Ishikawa (cell line): Measurements from ENCODE around the gene NRSN1.

Experiments
- CEBPB ChIP-seq: IDR thresholded peaks from 2 replicates; pipeline ENCODE4 v1.6.1; 2012
- CREB1 ChIP-seq: IDR thresholded peaks from 2 replicates; pipeline ENCODE4 v1.6.1; 2012; ENCODE audit warnings: low read depth
- EGR1 ChIP-seq: IDR thresholded peaks from 2 replicates; pipeline ENCODE4 v1.6.1; 2012
- EP300 ChIP-seq: IDR thresholded peaks from 2 replicates; pipeline ENCODE4 v1.6.1; 2012; ENCODE audit warnings: borderline replicate concordance
- FOXM1 ChIP-seq: IDR thresholded peaks from 2 replicates; pipeline ENCODE4 v1.6.1; 2012; ENCODE audit warnings: low read depth, borderline replicate concordance
- NFIC ChIP-seq: IDR thresholded peaks from 2 replicates; pipeline ENCODE4 v1.6.1; 2012
- RAD21 ChIP-seq: IDR thresholded peaks from 2 replicates; pipeline ENCODE4 v1.6.1; 2012; ENCODE audit warnings: low read depth
- TAF1 ChIP-seq: IDR thresholded peaks from 2 replicates; pipeline ENCODE4 v1.6.1; 2012; ENCODE audit warnings: low read depth, mild to moderate bottlenecking
- TCF12 ChIP-seq: IDR thresholded peaks from 2 replicates; pipeline ENCODE4 v1.6.1; 2012; ENCODE audit warnings: low read depth
- TEAD4 ChIP-seq: IDR thresholded peaks from 2 replicates; pipeline ENCODE4 v1.6.1; 2012
- YY1 ChIP-seq: IDR thresholded peaks from 2 replicates; pipeline ENCODE4 v1.6.1; 2012; ENCODE audit warnings: low read depth
- ZBTB7A ChIP-seq: IDR thresholded peaks from 2 replicates; pipeline ENCODE4 v1.6.1; 2012; ENCODE audit warnings: low read depth
- TF ChIP-seq, protein P1 (sequence below): IDR thresholded peaks from 2 replicates; pipeline ENCODE4 v1.6.1; 2012; ENCODE audit warnings: low read depth, mild to moderate bottlenecking
- TF ChIP-seq, protein P2 (sequence below): IDR thresholded peaks from 2 replicates; pipeline ENCODE4 v1.6.1; 2012
- TF ChIP-seq, protein P3 (sequence below): IDR thresholded peaks from 2 replicates; pipeline ENCODE4 v1.6.1; 2012

Gene NRSN1

DNA sequence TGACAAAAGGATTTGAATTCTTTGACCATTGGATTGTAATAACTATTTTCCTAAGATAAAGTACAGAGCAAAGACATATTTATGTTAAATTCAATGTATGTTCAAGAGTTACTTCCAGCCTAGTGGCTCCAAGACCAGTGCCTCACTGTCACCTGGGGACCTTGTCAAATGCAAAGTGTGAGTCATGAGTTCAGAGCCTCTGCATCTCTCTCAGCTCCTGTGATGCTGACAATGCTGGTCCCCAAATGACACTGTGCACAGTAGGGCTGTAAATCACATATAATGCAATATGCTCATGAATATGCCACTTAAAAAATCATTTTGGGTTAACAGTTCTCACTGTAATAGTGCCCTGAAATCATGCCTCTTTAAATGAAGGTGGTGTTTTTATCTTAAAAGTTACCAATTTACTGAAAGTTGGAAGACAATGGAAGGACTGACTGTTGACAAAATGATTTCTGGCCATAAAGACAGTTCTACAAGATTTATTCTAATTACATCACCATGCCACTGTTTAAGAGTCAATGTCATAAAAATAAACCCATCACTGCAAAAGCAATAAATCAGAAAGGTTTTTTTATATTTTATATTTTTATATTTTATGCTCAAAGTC lies 62.1 kb downstream of the NRSN1 start:
- TF ChIP-seq ZBTB7A (no peak), CREB1 (no peak), TEAD4 (no peak), EP300 (no peak), RAD21 (no peak), FOXM1 (no peak), NFIC (no peak), CEBPB (no peak), TCF12 (no peak), EGR1 (no peak), TAF1 (no peak), YY1 (no peak)
- TF ChIP-seq, protein P1, sequence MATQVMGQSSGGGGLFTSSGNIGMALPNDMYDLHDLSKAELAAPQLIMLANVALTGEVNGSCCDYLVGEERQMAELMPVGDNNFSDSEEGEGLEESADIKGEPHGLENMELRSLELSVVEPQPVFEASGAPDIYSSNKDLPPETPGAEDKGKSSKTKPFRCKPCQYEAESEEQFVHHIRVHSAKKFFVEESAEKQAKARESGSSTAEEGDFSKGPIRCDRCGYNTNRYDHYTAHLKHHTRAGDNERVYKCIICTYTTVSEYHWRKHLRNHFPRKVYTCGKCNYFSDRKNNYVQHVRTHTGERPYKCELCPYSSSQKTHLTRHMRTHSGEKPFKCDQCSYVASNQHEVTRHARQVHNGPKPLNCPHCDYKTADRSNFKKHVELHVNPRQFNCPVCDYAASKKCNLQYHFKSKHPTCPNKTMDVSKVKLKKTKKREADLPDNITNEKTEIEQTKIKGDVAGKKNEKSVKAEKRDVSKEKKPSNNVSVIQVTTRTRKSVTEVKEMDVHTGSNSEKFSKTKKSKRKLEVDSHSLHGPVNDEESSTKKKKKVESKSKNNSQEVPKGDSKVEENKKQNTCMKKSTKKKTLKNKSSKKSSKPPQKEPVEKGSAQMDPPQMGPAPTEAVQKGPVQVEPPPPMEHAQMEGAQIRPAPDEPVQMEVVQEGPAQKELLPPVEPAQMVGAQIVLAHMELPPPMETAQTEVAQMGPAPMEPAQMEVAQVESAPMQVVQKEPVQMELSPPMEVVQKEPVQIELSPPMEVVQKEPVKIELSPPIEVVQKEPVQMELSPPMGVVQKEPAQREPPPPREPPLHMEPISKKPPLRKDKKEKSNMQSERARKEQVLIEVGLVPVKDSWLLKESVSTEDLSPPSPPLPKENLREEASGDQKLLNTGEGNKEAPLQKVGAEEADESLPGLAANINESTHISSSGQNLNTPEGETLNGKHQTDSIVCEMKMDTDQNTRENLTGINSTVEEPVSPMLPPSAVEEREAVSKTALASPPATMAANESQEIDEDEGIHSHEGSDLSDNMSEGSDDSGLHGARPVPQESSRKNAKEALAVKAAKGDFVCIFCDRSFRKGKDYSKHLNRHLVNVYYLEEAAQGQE: no peak
- TF ChIP-seq, protein P2, sequence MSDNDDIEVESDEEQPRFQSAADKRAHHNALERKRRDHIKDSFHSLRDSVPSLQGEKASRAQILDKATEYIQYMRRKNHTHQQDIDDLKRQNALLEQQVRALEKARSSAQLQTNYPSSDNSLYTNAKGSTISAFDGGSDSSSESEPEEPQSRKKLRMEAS: no peak
- TF ChIP-seq, protein P3, sequence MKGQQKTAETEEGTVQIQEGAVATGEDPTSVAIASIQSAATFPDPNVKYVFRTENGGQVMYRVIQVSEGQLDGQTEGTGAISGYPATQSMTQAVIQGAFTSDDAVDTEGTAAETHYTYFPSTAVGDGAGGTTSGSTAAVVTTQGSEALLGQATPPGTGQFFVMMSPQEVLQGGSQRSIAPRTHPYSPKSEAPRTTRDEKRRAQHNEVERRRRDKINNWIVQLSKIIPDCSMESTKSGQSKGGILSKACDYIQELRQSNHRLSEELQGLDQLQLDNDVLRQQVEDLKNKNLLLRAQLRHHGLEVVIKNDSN: no peak

DNA sequence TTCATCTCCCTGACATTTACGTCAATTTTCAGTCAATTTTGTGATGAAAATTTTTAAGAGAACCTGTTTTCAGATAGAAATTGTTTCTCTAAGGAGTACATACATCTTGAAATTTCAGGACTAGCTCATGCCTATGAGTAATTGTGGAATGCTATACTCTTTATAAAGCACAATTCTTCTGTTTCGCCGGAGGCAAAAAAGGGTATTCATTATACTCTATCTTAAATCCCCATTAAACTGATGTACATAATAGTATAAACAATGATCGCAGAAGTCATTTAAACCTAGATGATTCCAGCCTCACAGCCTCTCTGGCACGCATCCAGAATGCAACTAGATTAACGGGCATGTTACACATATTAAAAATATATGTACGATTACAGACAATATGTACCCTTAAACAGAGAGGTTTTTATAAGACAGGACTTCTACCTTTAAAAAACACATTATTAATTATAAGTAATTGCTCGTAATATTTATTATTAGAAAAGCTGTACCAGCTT lies 62.6 kb downstream of the NRSN1 start:
- TF ChIP-seq, protein P1: no peak
- TF ChIP-seq TCF12 (no peak), CREB1 (no peak)

DNA sequence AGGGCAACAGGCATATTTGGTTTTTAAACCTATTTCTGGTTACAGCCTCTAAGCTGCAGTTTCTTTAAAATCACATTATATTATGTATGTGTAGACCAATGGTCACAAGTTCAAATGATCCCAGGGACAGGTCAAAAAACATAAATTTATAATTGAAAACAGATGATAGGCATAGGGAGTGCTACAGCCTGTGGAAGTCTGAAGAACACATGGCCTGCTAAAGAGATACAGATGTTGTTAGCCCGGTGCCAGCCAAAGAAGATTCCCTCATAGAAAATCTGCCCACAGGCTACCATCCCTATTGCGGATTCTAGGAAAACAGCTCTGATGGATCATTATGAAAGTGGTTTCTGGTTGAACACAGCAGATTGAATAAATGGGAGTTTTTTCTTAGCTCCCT lies 65.3 kb downstream of the NRSN1 start:
- TF ChIP-seq NFIC (no peak), CEBPB (no peak), EP300 (no peak), EGR1 (no peak), FOXM1 (no peak)
- TF ChIP-seq, protein P3: no peak

DNA sequence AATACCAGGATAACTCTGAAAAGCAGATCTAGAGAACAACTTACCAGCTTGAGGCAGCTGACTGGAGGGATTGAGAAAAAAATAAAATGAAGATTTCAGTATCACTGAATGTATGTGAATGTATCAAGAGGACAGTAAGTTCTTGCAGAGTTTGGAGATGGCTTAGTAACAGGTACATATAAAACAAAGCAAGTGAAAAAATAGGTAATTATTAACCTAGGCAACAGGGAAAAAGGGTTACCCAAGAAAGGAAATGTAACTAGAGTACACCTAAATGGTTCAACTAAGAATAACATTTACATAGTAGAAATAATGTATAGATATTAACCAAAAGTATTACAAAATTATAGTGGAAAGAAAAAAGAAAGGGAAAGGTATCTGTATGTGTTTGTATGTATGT lies 67.3 kb downstream of the NRSN1 start:
- TF ChIP-seq FOXM1 (no peak), NFIC (no peak), RAD21 (no peak), EP300 (no peak), ZBTB7A (no peak), EGR1 (no peak)
- TF ChIP-seq, protein P3: no peak

DNA sequence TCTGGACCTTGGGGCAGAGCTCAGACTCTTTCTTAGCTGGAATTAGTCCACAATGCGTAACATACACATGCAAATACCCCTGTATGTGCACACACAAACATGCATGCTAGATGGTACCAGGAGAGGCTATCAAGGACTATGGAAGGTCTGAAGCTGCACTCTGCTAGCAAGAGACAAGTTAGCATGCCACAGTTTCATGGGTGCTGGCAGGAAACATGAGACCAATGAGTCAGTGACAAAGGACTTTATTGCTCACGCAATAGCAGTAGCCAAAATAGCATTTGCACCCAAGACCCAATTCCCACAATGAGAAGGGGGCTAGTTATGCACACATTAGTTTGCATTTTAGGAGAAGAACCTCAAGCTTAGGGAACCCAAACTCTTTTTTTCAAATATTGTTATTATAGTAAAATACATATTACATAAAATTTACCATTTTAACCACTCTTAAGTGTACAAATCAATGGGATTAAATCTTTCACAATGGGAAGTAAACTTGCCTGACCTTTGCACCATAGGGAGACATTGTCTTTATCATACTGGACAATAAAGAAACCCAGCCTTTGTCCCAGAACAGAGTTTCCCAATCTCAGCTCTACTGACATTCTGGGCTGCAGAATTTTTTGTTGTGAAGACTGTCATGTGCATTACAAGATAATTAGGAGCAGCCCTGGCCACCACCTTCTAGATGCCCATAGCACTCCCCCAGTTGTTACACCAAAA lies 69.1 kb downstream of the NRSN1 start:
- TF ChIP-seq CREB1: no peak
- no peak for TF ChIP-seq TCF12
- TF ChIP-seq, protein P1: no peak
- TF ChIP-seq YY1: no peak
- TF ChIP-seq EP300: no peak
- no peak for TF ChIP-seq NFIC
- TF ChIP-seq, protein P2: no peak
- TF ChIP-seq, protein P3: no peak
- no peak for TF ChIP-seq ZBTB7A
- TF ChIP-seq RAD21: no peak
- TF ChIP-seq TEAD4: no peak
- no peak for TF ChIP-seq TAF1
- TF ChIP-seq FOXM1: no peak
